NCI-H2029 treated with DMSO at 0.1 percent for 48 hours (cell line): ENCODE results near the gene RGS9.
"Not testable (repeated sequence)": the region's sequence is repeated elsewhere in the genome, so short reads cannot be mapped to it uniquely, and the experiment has no call there.

Source experiments
- DNase-seq: peaks from one replicate; lab custom pipeline; 2025; lab: John Stamatoyannopoulos, UW

The RGS9 gene

GRCh38 chr17:65115839-65116238 is 21.3 kb upstream of the RGS9 start:
- DNase-seq: no peak

GRCh38 chr17:65116515-65116914 is 20.7 kb upstream of the RGS9 start:
- DNase-seq: not testable (repeated sequence)

GRCh38 chr17:65117384-65118035 is 19.7 kb upstream of the RGS9 start:
- DNase-seq: no peak

- no peak for DNase-seq
Observed at GRCh38 chr17:65121368-65121767, 15.8 kb upstream of the RGS9 start.

GRCh38 chr17:65121916-65122806 is 15.0 kb upstream of the RGS9 start:
- DNase-seq: no peak

GRCh38 chr17:65122836-65123756 is 14.1 kb upstream of the RGS9 start:
- peak; percentile 42 for DNase-seq

GRCh38 chr17:65123757-65124675 is 13.2 kb upstream of the RGS9 start:
- no peak for DNase-seq

- no peak for DNase-seq
Observed at GRCh38 chr17:65130832-65131231, 6.3 kb upstream of the RGS9 start.

GRCh38 chr17:65131240-65131639 is 5.9 kb upstream of the RGS9 start:
- DNase-seq: no peak

GRCh38 chr17:65131946-65132345 is 5.2 kb upstream of the RGS9 start:
- DNase-seq: no peak

- DNase-seq: no peak
Observed at GRCh38 chr17:65134035-65134434, 3.1 kb upstream of the RGS9 start.

- no peak for DNase-seq
Observed at GRCh38 chr17:65139101-65139764, 2.1 kb downstream of the RGS9 start.

- DNase-seq: no peak
Observed at GRCh38 chr17:65142247-65142646, 5.1 kb downstream of the RGS9 start.

GRCh38 chr17:65143889-65144604 is 6.9 kb downstream of the RGS9 start:
- DNase-seq: no peak

GRCh38 chr17:65145743-65146142 is 8.6 kb downstream of the RGS9 start:
- DNase-seq: no peak

- DNase-seq: peak; percentile 12
Observed at GRCh38 chr17:65147955-65148354, 10.8 kb downstream of the RGS9 start.

- DNase-seq: no peak
Observed at GRCh38 chr17:65154770-65155589, 17.8 kb downstream of the RGS9 start.

- DNase-seq: no peak
Observed at GRCh38 chr17:65155622-65156021, 18.5 kb downstream of the RGS9 start.

GRCh38 chr17:65156185-65156834 is 19.1 kb downstream of the RGS9 start:
- no peak for DNase-seq
